ENCODE data around the gene OSBPL10. TPM values are rescaled to one million over a fixed set of nuclear protein-coding genes. Genes with fewer than 3 reads are reported as not detected.

OSBPL10 gene
- total and polyA plus RNA-seq, 2 of the 8 experiments (the other 6 are each of a cell fraction or from before 2014, with no cell fraction given) = 26.2 to 86.7 TPM

- Histone ChIP-seq H3K4ac (replicated peaks; ENCODE audit: insufficient read length, low read depth, low read length) (no peak overlapping the region), H3K23me2 (ENCODE audit: low read depth, low read length) (no peaks in the 10 kb centered on the region), H3K36me3 (ENCODE audit: control insufficient read depth in 2 of 4, insufficient read depth in 4 of 4, low read length in 3 of 4) (no peaks in the 10 kb centered on the region), H2AK5ac (ENCODE audit: low read depth, low read length) (no peak overlapping the region), H3K56ac (replicated peaks; ENCODE audit: insufficient read length, low read depth, low read length) (no peak overlapping the region), H3K79me2 (ENCODE audit: control insufficient read depth in 1 of 2, insufficient read depth in 2 of 2, low read length in 2 of 2) (no peaks in the 10 kb centered on the region), H2BK120ac (replicated peaks; ENCODE audit: low read depth, low read length) (no peak overlapping the region), H2BK5ac (ENCODE audit: low read depth, low read length) (no peak overlapping the region), H2AFZ (ENCODE audit: low read length) (no peak overlapping the region), H4K91ac (replicated peaks; ENCODE audit: insufficient read length, low read length) (no peak overlapping the region), H3K14ac (ENCODE audit: insufficient read length) (no peak overlapping the region), H3K9ac (replicated peaks in 1 of 4; ENCODE audit: extremely low read depth in 1 of 4, low read depth in 3 of 4, low read length in 3 of 4) (no peak overlapping the region), H3K4me3 (ENCODE audit: extremely low read depth in 1 of 4, insufficient read depth in 2 of 4, low read depth in 3 of 4, low read length in 4 of 4) (no peak overlapping the region), H3K79me1 (ENCODE audit: low read depth, low read length) (no peaks in the 10 kb centered on the region), H2BK12ac (ENCODE audit: low read depth, low read length) (no peak overlapping the region), H3K23ac (ENCODE audit: insufficient read length) (no peak overlapping the region), H3K18ac (ENCODE audit: extremely low read depth, low read length) (no peak overlapping the region), H4K20me1 (replicated peaks in 1 of 2; ENCODE audit: control insufficient read depth in 1 of 2, insufficient read depth in 2 of 2, low read length in 2 of 2) (no peaks in the 10 kb centered on the region), H4K5ac (ENCODE audit: insufficient read length, low read depth, low read length) (no peak overlapping the region), H3K27ac (ENCODE audit: low read depth, low read length) (no peak overlapping the region), H4K8ac (ENCODE audit: extremely low read depth, insufficient read depth, low read length) (no peak overlapping the region), H3K27me3 (replicated peaks in 1 of 4; ENCODE audit: control insufficient read depth in 3 of 4, extremely low read depth in 1 of 4, insufficient read depth in 3 of 4, low read length in 3 of 4) (no peaks in the 10 kb centered on the region), H3K4me1 (replicated peaks in 1 of 4; ENCODE audit: control insufficient read depth in 3 of 4, insufficient read depth in 4 of 4, low read length in 3 of 4) (no peaks in the 10 kb centered on the region), H3K4me2 (ENCODE audit: insufficient read depth in 1 of 2, low read depth in 2 of 2, low read length in 2 of 2) (no peak overlapping the region), H3K9me3 (ENCODE audit: insufficient read depth in 2 of 2, low read depth in 1 of 2, low read length in 1 of 2) (peaks cover 3 to 6% of the 10 kb centered on the region in 2 experiments; a peak in 3 of 4 replicates), H2BK15ac (ENCODE audit: low read length) (no peak overlapping the region), H2BK20ac (ENCODE audit: low read length) (no peak overlapping the region)
- WGBS, 2 experiments (ENCODE audit: extremely low coverage in 1 of 2, insufficient coverage in 1 of 2, insufficient read length in 1 of 2, insufficient replicate concordance in 2 of 2, low coverage in 1 of 2, low lambda C conversion rate in 2 of 2, missing lambda C conversion rate in 1 of 2) = 93% methylated on average over 1 of the region's 1 CpG; no CpG with 5 or more reads in 1 of the 2 experiments
- CTCF ChIA-PET (ENCODE audit: partially characterized antibody) = interaction anchor here (0.7 kb wide), 1 partner anchor 98 kb away, joined by 3 read pairs; no protein-coding TSS in a partner anchor
- POLR2A ChIA-PET (ENCODE audit: partially characterized antibody) = no interaction called here
- DNase-seq (ENCODE audit: low read depth in 1 of 2, low spot score in 2 of 2) (no peak), FAIRE-seq (no peak)
- TF ChIP-seq ZNF274 (IDR thresholded peaks at IDR 0.05; ENCODE audit: borderline replicate concordance, extremely low read depth, low read length) (no peak), CREB1 (IDR thresholded peaks at IDR 0.05) (no peak), RBBP5 (IDR thresholded peaks at IDR 0.05; ENCODE audit: borderline replicate concordance, low read depth, low read length) (no peak), KDM1A (IDR thresholded peaks at IDR 0.05; ENCODE audit: borderline replicate concordance, low read length) (no peak), GABPA (IDR thresholded peaks at IDR 0.05; ENCODE audit: borderline replicate concordance, insufficient read depth, low read length) (no peak), NRF1 (IDR thresholded peaks at IDR 0.05; ENCODE audit: low read depth, low read length) (no peak)
Observed at GRCh38 chr3:31996195-31996594, 15.1 kb upstream of the OSBPL10 start.
